ENCODE data around the gene GAL3ST3.

Gene GAL3ST3

GRCh38 chr11:66069715-66070603 lies 21.0 kb upstream of the GAL3ST3 start, which contains the start of gene PACS1:
PACS1 (plus strand) TSS chr11:66070272; CDS start chr11:66070487, 215 bp downstream.
- DNase-seq (ENCODE audit: low read depth) = peak; percentile 58

- no peak for DNase-seq (ENCODE audit: low read depth)
Observed at GRCh38 chr11:66068923-66069714, 20.2 kb upstream of the GAL3ST3 start.

GRCh38 chr11:66068154-66068821 lies 19.3 kb upstream of the GAL3ST3 start:
- DNase-seq (ENCODE audit: low read depth) = peak; percentile 64

- DNase-seq (ENCODE audit: low read depth) = no peak
Observed at GRCh38 chr11:66067640-66068039, 18.7 kb upstream of the GAL3ST3 start.

GRCh38 chr11:66066751-66067150 lies 17.8 kb upstream of the GAL3ST3 start:
- DNase-seq (ENCODE audit: low read depth) = no peak

- DNase-seq (ENCODE audit: low read depth) = no peak
Observed at GRCh38 chr11:66064571-66064970, 15.6 kb upstream of the GAL3ST3 start.

GRCh38 chr11:66063900-66064299 lies 14.9 kb upstream of the GAL3ST3 start:
- no peak for DNase-seq (ENCODE audit: low read depth)

- DNase-seq (ENCODE audit: low read depth) = no peak
Observed at GRCh38 chr11:66062408-66062807, 13.4 kb upstream of the GAL3ST3 start.

- DNase-seq (ENCODE audit: low read depth) = no peak
Observed at GRCh38 chr11:66061268-66061667, 12.3 kb upstream of the GAL3ST3 start.

GRCh38 chr11:66059966-66060680 lies 11.2 kb upstream of the GAL3ST3 start:
- no peak for DNase-seq (ENCODE audit: low read depth)

GRCh38 chr11:66056501-66056900 lies 7.5 kb upstream of the GAL3ST3 start:
- no peak for DNase-seq (ENCODE audit: low read depth)

GRCh38 chr11:66055021-66055420 lies 6.1 kb upstream of the GAL3ST3 start:
- DNase-seq (ENCODE audit: low read depth) = no peak

GRCh38 chr11:66052664-66052982 lies 3.7 kb upstream of the GAL3ST3 start:
- no peak for DNase-seq (ENCODE audit: low read depth)

GRCh38 chr11:66051766-66052663 lies 3.1 kb upstream of the GAL3ST3 start, which contains the start of gene SF3B2:
SF3B2 (plus strand) TSS chr11:66052364; CDS start chr11:66052385, 21 bp downstream.
- peak; percentile 93 for DNase-seq (ENCODE audit: low read depth)

- no peak for DNase-seq (ENCODE audit: low read depth)
Observed at GRCh38 chr11:66051371-66051765, 2.4 kb upstream of the GAL3ST3 start.

- no peak for DNase-seq (ENCODE audit: low read depth)
Observed at GRCh38 chr11:66050581-66051231, 1.7 kb upstream of the GAL3ST3 start.

GRCh38 chr11:66047541-66048365 lies 1.2 kb downstream of the GAL3ST3 start:
- no peak for DNase-seq (ENCODE audit: low read depth)

- no peak for DNase-seq (ENCODE audit: low read depth)
Observed at GRCh38 chr11:66046901-66047300, 2.1 kb downstream of the GAL3ST3 start.

GRCh38 chr11:66045177-66045639 lies 3.8 kb downstream of the GAL3ST3 start:
- peak; percentile 78 for DNase-seq (ENCODE audit: low read depth)
